Ramos (cell line): ENCODE measurements around the gene COL4A6.

Source experiments
- in situ Hi-C: fragments of 300-500 bp; cut with MboI; formaldehyde crosslinking; loops from one replicate; pipeline ENCODE4 v1.14.3; 2022; ENCODE audit warnings: low sequenced_read_pairs; ENCODE audit not compliant: unreplicated experiment

The COL4A6 gene

GRCh38 chrX:108341947-108342346, 96.3 kb downstream of the COL4A6 start:
- in situ Hi-C loops, result no loop called here

DNA sequence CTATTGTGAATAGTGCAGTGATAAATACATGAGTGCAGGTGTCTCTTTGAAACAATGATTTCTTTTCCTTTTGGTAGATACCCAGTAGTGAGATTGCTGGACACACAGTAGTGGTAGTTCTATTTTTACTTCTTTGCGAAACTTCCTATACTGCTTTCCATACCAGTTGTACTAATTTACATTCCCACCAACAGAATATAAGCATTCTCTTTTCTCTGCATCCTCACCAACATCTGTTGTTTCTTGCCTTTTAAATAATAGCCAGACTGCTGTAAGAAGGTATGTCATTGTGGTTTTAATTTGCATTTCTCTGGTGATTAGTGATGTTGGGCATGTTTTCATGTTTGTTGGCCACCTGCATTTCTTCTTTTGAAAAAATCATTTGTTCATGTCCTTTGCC, 105.9 kb downstream of the COL4A6 start:
- in situ Hi-C loops, result no loop called here

- in situ Hi-C loops, result no loop called here
Observed at GRCh38 chrX:108331126-108331909, 106.9 kb downstream of the COL4A6 start.

DNA sequence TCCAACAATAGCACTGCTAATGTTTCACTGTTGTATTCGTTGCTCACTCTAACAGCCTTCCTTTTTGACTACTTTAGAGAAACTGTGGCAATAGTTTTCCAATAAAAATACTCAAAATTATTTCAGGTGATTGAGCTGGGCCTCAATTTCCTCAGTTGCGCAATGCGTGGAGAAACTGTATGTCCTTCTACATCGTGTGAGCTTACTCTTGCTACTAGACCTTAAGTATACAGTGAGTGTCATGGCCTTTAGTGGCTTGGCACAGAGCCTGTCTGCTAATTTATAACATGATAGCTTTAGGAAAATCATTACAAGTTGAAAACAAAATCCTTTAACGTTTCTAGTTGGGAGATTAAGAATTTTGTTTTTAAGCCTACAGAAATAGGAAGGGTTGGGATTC, 114.5 kb downstream of the COL4A6 start:
- in situ Hi-C loops, result no loop called here

DNA sequence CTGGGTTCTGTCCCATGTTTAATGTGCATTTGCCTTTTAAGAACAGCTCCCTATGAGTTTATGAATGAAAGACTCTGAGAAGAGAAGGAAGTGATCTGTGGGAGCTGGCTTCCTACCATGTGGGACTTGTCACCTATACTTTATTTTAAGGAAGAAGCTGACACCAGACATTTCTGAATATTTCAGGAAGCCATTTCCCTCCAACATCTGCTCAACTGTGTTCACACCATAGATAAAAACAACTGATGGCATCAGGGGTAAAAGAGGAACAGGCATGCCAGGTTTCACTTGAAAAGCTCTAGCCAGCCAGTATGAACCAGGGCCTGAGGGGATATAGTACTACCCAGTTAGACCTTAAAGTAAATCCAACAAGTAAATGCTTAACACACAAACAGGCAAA, 116.0 kb downstream of the COL4A6 start:
- in situ Hi-C loops, result no loop called here

- in situ Hi-C loops, result no loop called here
Observed at GRCh38 chrX:108316456-108316855, 121.8 kb downstream of the COL4A6 start.

DNA sequence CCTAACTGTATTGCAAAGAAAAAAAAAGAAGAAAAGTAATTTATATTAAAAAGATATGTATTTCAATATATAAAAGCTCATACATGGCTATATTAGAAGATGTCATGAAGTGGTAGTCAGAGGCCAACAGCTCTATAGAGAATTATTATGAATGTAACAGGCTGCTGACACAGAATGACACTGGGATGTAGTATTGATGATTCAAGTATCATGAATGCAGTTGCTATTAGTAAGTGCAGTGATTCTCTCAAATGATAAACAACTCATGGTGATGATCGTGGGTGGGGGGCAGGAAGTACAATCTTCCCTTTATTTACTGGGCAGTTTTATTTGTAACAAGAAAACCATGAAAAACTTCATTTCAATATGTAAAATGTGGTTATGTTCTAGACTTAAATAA, 124.6 kb downstream of the COL4A6 start:
- in situ Hi-C loops, result no loop called here

- in situ Hi-C loops, result no loop called here
Observed at GRCh38 chrX:108312957-108313356, 125.3 kb downstream of the COL4A6 start.

DNA sequence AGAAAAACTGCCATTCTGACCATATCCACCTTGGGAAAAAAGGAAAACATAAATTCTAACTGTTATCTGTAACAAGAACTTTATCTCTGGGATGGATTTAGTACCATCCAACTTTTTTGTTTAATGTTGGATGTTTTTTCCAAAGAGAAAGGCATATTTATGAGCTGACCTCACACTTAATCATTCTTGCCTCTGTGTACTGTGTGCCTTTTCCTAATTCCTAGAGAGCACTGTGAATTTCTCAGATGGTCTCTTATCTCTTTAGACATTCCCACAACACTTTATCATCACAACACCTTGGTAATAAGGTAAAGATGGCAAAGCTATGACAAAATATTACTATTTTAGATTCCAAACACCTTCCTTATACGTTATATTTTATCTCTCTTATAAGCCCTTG, 126.2 kb downstream of the COL4A6 start:
- in situ Hi-C loops, result no loop called here

GRCh38 chrX:108310506-108310905, 127.7 kb downstream of the COL4A6 start:
- in situ Hi-C loops, result no loop called here

GRCh38 chrX:108309144-108309543, 129.1 kb downstream of the COL4A6 start:
- in situ Hi-C loops, result no loop called here

- in situ Hi-C loops, result no loop called here
Observed at GRCh38 chrX:108307132-108308085, 130.8 kb downstream of the COL4A6 start.

DNA sequence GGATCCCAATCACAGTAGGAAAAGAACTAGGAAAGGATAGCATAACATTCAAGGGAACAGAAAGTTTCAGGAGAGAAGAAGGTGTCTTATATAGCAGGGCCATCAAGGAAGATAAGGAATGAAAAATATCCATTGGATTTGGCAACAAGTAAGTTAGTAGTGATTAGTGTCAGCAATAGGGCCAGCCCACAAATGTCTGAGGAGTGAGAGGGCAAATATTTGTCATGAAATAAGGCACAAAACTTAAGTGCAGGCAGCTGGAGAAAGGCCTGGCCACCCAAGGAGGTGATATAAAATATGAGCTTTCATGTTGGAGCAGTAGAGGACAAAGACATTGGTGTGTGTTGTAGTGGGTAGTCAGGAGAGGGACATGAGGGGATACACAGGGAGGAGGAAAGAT, 132.1 kb downstream of the COL4A6 start:
- in situ Hi-C loops, result no loop called here

- in situ Hi-C loops, result no loop called here
Observed at GRCh38 chrX:108304757-108305156, 133.5 kb downstream of the COL4A6 start.

DNA sequence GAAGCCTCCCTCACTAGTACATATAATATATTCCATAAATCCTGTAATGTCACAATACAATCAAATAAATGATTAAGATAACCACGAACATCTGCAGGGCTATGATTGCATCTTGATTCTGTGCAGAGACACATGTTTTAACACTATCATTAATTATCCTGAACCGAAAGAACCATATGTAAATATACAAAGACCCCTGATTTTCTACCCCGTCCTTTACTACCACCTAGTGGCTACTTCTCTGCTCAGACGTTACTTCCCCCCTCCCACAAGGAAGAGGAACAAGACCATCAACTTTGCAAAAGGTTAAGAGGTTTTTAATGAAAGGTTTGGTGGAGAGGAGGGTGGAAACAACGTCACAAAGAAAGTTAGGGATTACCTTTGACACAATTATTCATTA, 134.0 kb downstream of the COL4A6 start:
- in situ Hi-C loops, result no loop called here

DNA sequence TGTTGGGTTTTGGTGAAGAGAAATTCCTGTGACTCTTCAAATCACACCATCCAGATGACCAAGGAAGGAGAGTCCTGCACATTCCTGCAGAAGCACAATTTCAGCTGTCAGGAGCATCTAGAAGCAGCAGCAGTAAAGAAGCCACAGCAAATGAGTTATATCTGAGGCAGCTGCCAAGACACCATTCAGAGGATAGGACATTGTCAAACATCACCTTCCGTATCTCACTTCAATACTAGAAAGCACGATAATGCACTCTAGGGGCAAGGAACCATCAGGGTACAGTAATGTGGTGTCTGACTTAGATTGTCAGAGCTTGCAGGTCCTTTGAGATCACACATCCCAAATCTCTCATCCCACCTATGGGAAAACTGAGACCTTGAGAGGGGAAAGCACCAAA, 134.5 kb downstream of the COL4A6 start:
- in situ Hi-C loops, result no loop called here

GRCh38 chrX:108299704-108300103, 138.5 kb downstream of the COL4A6 start:
- in situ Hi-C loops, result no loop called here

DNA sequence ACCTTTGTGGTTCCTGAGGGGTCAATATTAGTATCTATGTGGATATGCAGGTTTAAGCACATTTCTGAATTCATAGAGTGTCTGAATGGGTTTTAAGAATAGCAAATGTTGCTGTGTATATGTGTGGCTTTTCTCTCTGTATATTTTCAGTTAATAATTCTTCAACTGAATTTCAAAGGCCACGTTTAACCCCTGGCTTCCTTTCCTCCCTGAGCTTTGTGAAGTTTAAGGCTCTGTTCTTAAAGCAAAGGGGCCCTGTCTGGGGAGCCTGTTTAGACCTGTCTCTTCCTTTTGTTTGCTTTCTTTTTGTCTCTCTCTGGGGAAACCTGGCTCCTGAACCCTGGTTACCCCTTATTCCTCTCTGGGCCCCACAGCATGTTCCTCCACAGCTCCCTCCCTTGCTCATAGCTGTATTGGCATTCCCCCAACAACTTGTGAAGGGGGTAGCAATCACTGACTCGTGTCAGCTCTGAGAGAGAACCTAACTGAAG, 139.1 kb downstream of the COL4A6 start:
- in situ Hi-C loops, result no loop called here

DNA sequence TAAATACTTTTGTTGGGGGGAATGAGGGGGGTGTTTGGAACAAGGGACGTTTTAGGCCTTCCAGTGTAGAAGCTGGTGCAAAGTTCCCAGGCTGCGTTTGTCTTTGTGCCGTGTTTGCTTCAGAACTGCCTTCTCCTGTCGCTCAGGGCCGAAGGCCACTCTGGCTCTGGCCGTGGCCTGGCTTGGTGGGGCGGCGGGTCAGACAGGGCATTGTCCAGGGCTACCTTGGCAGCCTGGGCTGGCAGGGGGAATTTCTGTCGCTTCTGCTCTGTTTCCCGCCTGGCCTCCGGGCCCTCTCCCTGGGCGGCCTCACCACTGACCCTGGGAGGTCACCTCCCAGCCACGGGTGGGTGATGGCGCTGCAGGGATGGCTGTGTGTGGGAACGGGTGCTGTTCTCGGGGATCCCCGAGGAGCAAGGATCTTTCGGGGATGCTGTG, 140.0 kb downstream of the COL4A6 start:
- in situ Hi-C loops, result no loop called here

DNA sequence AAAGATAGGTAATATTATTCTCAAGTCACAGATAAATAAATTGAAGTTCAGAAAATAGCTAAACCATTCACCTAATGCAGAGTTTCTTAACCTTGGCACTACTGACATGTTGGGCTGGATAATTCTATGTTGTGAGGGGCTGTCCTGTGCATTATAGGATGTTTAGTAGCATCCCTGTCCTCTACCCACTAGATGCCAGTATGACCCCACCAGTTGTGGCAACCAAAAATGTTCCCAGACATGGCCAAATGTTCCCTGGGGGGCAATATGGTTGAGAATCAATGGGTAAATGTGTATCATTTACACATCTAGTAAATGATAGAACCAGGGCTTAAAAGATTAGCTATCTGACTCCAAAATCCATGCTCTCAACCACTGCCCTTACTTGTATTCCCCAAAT, 140.9 kb downstream of the COL4A6 start:
- in situ Hi-C loops, result no loop called here

- in situ Hi-C loops, result no loop called here
Observed at GRCh38 chrX:108292053-108292452, 146.2 kb downstream of the COL4A6 start.
